OCI-LY3 (cell line): ENCODE results near the gene ARMC10.

Source experiments
- H2AFZ ChIP-seq: fragments of 200-600, 300-600 bp; shearing (Covaris generic); 2 replicates; pipeline ENCODE4 v1.6.0; 2014; ENCODE audit warnings: antibody characterized with exemption, low read depth, low read length
- H3K27ac ChIP-seq: fragments of 200-600, 300-600 bp; sonication (generic); 2 replicates; pipeline ENCODE4 v1.5.1; 2014; ENCODE audit warnings: mild to moderate bottlenecking, low read length, moderate library complexity, mixed read lengths
- H3K27me3 ChIP-seq: fragments of 200-600, 300-600 bp; sonication (generic); 2 replicates; pipeline ENCODE4 v1.6.1; 2014; ENCODE audit warnings: low read depth, low read length, mixed read lengths
- H3K36me3 ChIP-seq: fragments of 200-600, 300-600 bp; sonication (generic); replicated peaks from 2 replicates; pipeline ENCODE3; 2014; ENCODE audit warnings: low read depth, low read length, mixed read lengths
- H3K4me1 ChIP-seq: fragments of 300-600, 200-600 bp; sonication (generic); 2 replicates; pipeline ENCODE4 v1.6.1; 2014; ENCODE audit warnings: low read length, mixed read lengths
- H3K4me2 ChIP-seq: fragments of 200-600, 300-600 bp; sonication (generic); 2 replicates; pipeline ENCODE4 v1.6.1; 2014; ENCODE audit warnings: low read length, mixed read lengths
- H3K4me3 ChIP-seq: fragments of 300-600, 200-600 bp; sonication (generic); 2 replicates; pipeline ENCODE4 v1.5.1; 2014; ENCODE audit warnings: antibody characterized with exemption, mild to moderate bottlenecking, low read length, moderate library complexity
- H3K79me2 ChIP-seq: fragments of 300-600, 200-600 bp; shearing (Covaris generic); 2 replicates; pipeline ENCODE4 v1.6.1; 2014; ENCODE audit warnings: mild to moderate bottlenecking, low read length, mixed read lengths
- H3K9ac ChIP-seq: fragments of 300-600, 200-600 bp; shearing (Covaris generic); 2 replicates; pipeline ENCODE4 v1.6.0; 2014; ENCODE audit warnings: mild to moderate bottlenecking, low read length, moderate library complexity
- H3K9me3 ChIP-seq: fragments of 200-600, 300-600 bp; shearing (Covaris generic); 2 replicates; pipeline ENCODE4 v1.6.1; 2014; ENCODE audit warnings: low read length, mixed read lengths; ENCODE audit not compliant: insufficient read depth
- H4K20me1 ChIP-seq: fragments of 200-600, 300-600 bp; sonication (generic); 2 replicates; pipeline ENCODE4 v1.6.1; 2016; ENCODE audit warnings: low read length, mixed read lengths; ENCODE audit not compliant: insufficient read depth
- CTCF ChIP-seq: fragments of 200-600, 300-600 bp; sonication (generic); IDR thresholded peaks from 2 replicates; pipeline ENCODE4 v1.5.1; 2014; ENCODE audit warnings: antibody characterized with exemption, low read length, low read depth
- EZH2phosphoT487 ChIP-seq: fragments of 200-600 bp; shearing (Covaris generic); IDR thresholded peaks from 2 replicates; pipeline ENCODE4 v1.6.1; 2018; ENCODE audit warnings: antibody characterized with exemption, mixed run types, low read depth

Gene ARMC10

GRCh38 chr7:103058122-103058521 is 16.8 kb upstream of the ARMC10 start:
- no peaks in the 10 kb centered on the region for H3K79me2 ChIP-seq
- H3K27me3 ChIP-seq, result no peaks in the 10 kb centered on the region
- H3K9me3 ChIP-seq, result no peaks in the 10 kb centered on the region
- H3K4me1 ChIP-seq, result no peaks in the 10 kb centered on the region
- no peak overlapping the region for H3K27ac ChIP-seq
- no peak overlapping the region for H3K4me3 ChIP-seq
- TF ChIP-seq EZH2phosphoT487 (no peak), CTCF (no peak)
- H4K20me1 ChIP-seq, result no peaks in the 10 kb centered on the region
- H3K4me2 ChIP-seq, result no peak overlapping the region
- no peak overlapping the region for H3K9ac ChIP-seq
- peaks cover 3% of the 10 kb centered on the region for H3K36me3 ChIP-seq
- no peak overlapping the region for H2AFZ ChIP-seq

- H2AFZ ChIP-seq, result no peak overlapping the region
- H3K27me3 ChIP-seq, result no peaks in the 10 kb centered on the region
- H3K4me1 ChIP-seq, result no peaks in the 10 kb centered on the region
- H3K9ac ChIP-seq, result no peak overlapping the region
- H4K20me1 ChIP-seq, result no peaks in the 10 kb centered on the region
- no peaks in the 10 kb centered on the region for H3K36me3 ChIP-seq
- H3K27ac ChIP-seq, result no peak overlapping the region
- H3K79me2 ChIP-seq, result no peaks in the 10 kb centered on the region
- TF ChIP-seq CTCF, result no peak
- no peak for TF ChIP-seq EZH2phosphoT487
- H3K4me2 ChIP-seq, result no peak overlapping the region
- no peaks in the 10 kb centered on the region for H3K9me3 ChIP-seq
- no peak overlapping the region for H3K4me3 ChIP-seq
Observed at GRCh38 chr7:103059471-103059870, 15.5 kb upstream of the ARMC10 start.

- no peaks in the 10 kb centered on the region for H3K4me1 ChIP-seq
- no peak overlapping the region for H3K4me3 ChIP-seq
- no peaks in the 10 kb centered on the region for H4K20me1 ChIP-seq
- no peak overlapping the region for H2AFZ ChIP-seq
- H3K27ac ChIP-seq, result no peak overlapping the region
- no peak overlapping the region for H3K4me2 ChIP-seq
- no peaks in the 10 kb centered on the region for H3K36me3 ChIP-seq
- no peaks in the 10 kb centered on the region for H3K79me2 ChIP-seq
- H3K9ac ChIP-seq, result no peak overlapping the region
- no peak for TF ChIP-seq EZH2phosphoT487
- TF ChIP-seq CTCF, result no peak
- no peaks in the 10 kb centered on the region for H3K27me3 ChIP-seq
- no peaks in the 10 kb centered on the region for H3K9me3 ChIP-seq
Observed at GRCh38 chr7:103063895-103064294, 11.0 kb upstream of the ARMC10 start.

- no peak overlapping the region for H3K4me2 ChIP-seq
- no peak overlapping the region for H3K4me3 ChIP-seq
- no peaks in the 10 kb centered on the region for H4K20me1 ChIP-seq
- H3K9ac ChIP-seq, result no peak overlapping the region
- H3K27ac ChIP-seq, result no peak overlapping the region
- no peaks in the 10 kb centered on the region for H3K36me3 ChIP-seq
- no peaks in the 10 kb centered on the region for H3K27me3 ChIP-seq
- no peaks in the 10 kb centered on the region for H3K4me1 ChIP-seq
- TF ChIP-seq CTCF (peak; percentile 83), EZH2phosphoT487 (no peak)
- H3K79me2 ChIP-seq, result no peaks in the 10 kb centered on the region
- no peak overlapping the region for H2AFZ ChIP-seq
- H3K9me3 ChIP-seq, result no peaks in the 10 kb centered on the region
Observed at GRCh38 chr7:103065667-103066066, 9.3 kb upstream of the ARMC10 start.
